Fibroblast of upper back skin (primary cell): ENCODE measurements around the gene MRPL1.
A peak's percentile ranks its signal among the peaks of the same experiment; 100 is the strongest.
"Not testable (repeated sequence)": the region's sequence is repeated elsewhere in the genome, so short reads cannot be mapped to it uniquely, and the experiment has no call there.

Experiments
- DNase-seq: peaks from one replicate; pipeline ENCODE4 v3.0.0-alpha.2; 2013

The MRPL1 gene

DNA sequence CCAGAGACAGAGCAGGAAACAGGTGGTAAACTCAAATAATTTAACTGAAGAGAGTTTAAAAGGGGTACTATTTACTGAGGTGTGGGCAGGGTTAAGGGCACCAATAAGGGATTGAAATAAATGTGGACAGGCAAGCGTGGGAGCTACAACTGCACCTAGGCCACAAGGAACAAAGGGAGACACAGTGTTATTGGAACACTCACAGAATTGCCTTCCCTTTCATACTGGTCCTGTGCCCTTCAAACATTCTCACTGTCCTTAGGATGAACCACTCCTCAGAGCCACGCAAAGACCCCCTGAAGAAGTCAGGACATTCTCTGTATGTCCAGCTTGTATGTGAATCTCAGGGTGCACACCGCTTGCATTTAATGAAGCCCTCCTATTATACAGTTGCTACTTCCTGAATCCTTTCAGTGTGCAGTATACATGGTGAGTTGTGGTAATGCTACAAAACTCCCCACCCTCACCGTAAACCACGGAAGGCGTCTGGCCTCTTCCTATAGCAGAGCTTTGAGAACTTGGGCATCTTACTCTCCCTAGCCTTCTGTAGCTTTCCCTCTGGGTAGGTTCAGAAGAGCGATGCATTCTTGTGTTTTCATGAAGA is 9.6 kb upstream of the MRPL1 start:
- DNase-seq, result no peak

GRCh38 chr4:77854431-77855111 is 8.1 kb upstream of the MRPL1 start:
- DNase-seq, result no peak

DNA sequence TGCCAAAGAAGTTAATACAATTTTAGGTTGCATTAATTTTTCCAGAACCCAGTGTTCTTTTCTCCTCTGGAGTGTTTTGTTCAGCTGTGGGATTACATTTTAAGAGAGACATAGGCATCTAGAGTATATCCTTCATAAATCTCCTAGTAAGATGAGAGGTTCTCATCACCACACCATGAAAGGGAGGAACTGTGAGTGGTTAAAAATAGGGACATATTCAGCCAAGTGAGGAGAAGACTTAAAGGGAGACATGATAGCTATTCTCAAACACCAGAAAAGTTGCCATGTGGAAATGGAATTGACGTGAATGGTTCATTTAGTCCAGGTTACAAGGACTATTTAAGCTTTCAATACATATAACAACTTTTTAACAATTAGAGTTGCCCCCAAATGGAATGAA is 6.5 kb upstream of the MRPL1 start:
- no peak for DNase-seq

- no peak for DNase-seq
Observed at GRCh38 chr4:77859256-77859655, 3.4 kb upstream of the MRPL1 start.

- DNase-seq, result peak; percentile 3
Observed at GRCh38 chr4:77861495-77861894, 1.1 kb upstream of the MRPL1 start.

GRCh38 chr4:77863341-77863740 is 711 bp downstream of the MRPL1 start:
- not testable (repeated sequence) for DNase-seq

- no peak for DNase-seq
Observed at GRCh38 chr4:77865259-77865658, 2.6 kb downstream of the MRPL1 start.

GRCh38 chr4:77872723-77873445 is 10.3 kb downstream of the MRPL1 start:
- DNase-seq, result no peak

DNA sequence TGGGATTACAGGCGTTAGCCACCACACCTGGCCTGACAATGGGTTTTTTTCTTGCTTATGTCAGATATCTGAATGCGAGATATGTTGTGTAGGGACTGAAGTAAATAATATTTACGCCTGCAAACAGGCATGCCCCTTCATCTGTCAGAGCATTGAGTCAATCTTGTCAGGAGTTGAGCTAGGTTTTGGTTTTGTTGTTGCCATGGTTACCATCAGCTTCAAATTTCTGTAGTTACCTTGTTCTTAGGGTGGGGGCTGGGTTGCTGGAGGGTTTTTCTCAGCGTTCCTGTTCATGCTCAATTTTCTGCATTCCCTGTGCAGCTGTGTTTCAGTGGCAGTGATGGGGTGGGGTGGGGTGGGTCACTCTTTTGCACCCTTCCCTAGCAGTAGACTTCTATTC is 14.5 kb downstream of the MRPL1 start:
- DNase-seq, result no peak

DNA sequence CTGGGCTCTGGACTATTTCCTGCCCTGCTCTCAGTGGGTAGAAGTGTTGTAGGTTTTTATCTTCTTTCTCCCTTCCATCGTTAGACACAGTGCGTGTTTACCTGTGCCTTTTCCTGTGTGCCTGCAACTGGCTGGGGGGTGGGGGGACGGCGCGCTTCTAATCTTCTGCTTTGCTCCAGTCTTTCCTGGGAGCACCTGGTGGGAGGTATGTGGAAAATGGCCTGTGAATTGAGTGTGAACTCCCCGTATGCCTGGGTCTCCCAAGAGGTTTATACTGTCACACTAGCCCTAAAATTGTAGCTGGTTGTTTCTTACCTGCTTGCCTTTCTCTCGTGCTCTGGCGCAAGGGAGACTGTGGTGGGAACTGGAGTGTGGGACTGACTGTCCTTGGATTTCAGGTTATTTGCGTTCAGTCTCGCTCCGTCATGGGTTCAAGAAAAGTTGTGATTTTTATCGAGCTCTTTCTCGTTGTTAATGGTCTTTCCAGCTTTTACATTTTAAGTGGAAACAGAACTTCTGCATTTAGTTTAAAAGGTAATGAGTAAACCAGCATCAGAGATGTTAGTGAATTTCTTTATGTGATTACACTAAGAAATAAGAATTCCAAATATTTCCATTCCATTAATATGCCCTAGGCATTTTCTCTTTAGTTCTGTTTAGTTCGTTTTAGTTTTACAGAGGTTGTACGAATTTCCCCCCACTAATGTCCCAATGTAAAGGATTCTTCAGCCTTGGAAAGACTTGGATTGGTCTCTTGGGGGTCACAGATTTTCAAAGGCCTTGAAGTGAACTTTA is 15.3 kb downstream of the MRPL1 start:
- no peak for DNase-seq

- DNase-seq, result no peak
Observed at GRCh38 chr4:77880784-77881183, 18.2 kb downstream of the MRPL1 start.

- peak; percentile 6 for DNase-seq
Observed at GRCh38 chr4:77881460-77882295, 19.0 kb downstream of the MRPL1 start.

GRCh38 chr4:77893451-77893850 is 30.8 kb downstream of the MRPL1 start:
- no peak for DNase-seq

DNA sequence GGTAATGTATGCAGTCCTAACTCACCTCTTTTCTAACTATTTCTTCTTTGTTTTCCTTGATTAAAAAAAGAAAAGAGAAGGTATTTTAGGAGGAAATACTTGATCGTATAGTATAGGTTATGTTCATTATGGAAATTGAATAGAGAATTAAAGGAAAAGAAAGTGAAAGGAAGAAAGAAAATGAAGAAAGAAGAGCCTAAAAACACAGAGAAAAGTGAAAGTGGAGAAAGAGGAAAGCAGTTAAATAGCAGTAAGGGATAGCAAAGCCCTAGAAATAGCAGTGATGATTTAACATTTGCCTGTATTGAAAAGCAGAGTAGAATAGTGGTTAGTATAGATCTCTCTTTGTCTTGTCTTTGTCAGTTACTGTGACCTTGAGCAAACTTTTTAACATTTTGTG is 37.0 kb downstream of the MRPL1 start:
- DNase-seq, result no peak

DNA sequence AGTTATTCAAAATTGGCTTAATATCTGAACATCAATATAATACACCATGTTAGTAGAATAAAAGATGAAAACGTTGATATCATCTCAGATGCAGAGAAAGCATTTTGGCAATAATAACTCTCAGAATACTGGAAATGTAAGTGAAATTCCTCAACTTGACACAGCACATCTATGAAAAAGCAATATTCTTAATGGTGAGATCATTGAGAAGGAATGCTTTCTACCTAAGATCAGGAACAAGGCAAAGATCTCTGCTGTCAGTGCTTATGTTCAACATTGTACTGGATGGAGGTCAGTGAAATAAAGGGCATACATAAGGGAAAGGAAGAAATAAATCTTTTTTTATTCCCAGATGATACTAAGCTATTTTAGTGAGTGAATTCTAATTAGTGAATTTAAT is 40.6 kb downstream of the MRPL1 start:
- DNase-seq, result no peak

DNA sequence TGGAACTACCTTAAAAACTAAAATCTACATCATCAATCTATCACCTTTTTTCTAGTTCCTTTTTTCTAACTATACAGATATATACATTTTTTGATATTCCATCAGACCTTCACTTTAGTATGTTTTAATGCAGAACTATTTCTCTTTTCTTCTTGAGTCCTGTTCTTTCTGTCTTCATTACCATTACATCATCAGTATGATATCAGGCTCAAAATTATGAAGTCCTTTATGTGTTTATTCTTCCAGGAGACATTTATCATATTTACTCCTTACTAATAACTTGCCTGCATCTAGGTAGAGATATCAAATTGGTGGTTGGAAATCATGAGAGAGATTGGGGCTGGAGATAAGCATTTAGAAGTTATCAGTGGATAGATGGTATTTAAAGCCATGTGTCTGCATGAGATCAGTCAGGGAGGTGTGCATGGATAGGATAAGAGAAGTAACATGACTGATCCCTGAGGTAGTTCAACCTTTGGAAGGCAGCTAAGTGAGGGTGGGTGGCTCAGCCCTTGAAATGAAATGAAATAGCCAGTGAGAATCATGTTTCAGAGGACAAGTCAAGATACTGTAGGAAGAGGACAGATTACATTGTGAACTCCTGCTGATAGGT is 43.1 kb downstream of the MRPL1 start:
- DNase-seq, result no peak

DNA sequence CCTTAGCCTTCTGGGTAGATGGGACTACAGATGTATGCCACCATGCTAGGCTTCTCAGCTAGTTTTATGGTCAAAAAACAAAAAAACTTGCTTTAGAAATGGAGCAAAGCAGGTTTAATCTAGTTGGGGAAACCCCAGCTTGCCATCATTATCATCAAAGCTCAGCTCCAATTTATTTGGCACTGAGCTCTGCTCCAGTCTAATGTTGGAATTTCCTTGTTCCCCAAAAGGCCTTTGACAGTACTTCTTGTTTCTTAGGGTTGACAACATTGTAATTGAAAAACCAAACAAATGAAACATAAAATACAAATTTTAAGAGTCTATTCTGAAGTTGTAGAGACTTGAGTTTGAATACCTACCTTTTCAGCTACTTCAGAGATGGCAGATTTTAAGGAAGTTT is 48.0 kb downstream of the MRPL1 start:
- DNase-seq, result no peak

GRCh38 chr4:77911091-77911490 is 48.5 kb downstream of the MRPL1 start:
- no peak for DNase-seq

DNA sequence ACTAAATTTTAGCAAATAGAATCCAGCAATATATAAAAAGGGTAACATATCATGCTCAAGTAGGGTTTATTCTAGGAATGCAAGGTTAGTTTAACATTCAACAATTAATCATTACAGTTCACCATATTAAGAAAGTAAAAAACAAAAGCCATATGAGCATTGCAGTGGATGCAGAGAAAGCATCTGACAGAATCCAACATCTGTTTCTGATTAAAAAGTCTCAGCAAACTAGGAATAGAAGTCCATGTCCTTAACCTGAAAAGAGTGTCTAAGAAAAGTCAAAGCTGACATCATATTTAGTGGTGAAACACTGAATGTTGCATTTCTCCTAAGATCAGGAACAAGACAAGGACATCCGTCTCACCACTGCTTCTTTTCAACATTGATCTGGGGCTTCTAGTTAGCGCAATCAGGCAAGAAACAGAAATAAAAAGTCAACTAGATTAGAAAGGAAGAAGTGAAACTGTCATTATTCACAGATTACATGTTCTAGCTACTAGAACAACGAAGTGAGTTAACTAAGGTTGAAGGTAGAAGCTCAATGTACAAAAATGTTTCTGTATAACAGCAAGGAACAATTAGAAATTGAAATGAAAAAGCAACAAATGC is 49.3 kb downstream of the MRPL1 start:
- peak; percentile 52 for DNase-seq

DNA sequence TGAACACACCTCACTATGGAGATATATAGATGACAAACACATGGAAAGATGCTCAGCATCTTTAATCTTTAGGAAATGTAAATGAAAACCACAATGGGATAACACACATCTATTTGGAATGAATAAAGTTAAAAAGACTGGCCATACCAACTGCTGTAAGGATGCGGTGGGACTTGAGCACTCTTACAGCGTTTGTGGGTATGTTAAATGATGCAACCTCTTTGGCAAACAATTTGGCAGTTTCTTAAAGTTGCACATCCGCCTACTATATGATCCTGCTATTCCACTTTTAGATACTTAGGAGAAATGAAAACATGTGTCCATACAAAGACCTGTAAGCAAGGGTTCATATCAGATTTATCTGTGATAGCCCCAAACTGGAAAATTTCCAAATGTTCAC is 50.7 kb downstream of the MRPL1 start:
- DNase-seq, result peak; percentile 34

DNA sequence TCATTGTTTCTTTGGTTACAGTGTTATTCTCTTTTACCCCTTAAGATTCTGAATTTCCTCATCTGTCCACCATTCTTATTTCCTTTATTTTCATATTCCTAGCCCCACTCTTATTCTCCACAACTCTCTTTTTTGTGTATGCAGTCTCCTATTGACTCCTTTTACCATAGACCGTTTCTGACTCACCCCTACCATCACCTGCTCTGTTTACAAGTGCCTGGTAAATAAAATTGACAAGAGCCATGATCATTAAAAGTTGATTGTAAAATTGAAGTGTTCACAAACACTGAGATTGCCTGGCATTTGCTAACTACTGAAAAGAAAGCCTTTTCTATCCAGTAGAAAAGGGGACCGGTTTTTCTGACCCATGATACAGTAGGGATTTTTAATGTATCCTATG is 54.4 kb downstream of the MRPL1 start:
- no peak for DNase-seq

DNA sequence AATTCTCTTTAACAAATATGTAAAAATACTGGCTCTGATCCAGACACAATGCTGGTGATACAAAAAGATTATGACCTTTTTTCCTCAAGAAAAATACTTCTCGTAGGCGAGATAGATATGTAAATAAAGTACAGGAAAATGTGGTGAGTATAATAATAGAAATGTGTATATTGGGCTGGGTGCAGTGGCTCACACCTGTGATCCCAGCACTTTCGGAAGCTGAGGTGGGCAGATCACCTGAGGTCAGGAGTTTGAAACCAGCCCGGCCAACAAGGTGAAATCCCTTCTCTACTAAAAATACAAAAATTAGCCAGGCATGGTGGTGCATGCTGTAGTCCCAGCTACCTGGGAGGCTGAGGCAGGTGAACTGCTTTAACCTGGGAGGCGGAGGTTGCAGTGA is 55.0 kb downstream of the MRPL1 start:
- DNase-seq, result no peak
